Stomach smooth muscle (tissue), 2 donors: ENCODE data around the gene FMN2.

Source experiments
- H3K27ac ChIP-seq: one replicate; pipeline ENCODE4 v1.7.0; 2013; ENCODE audit warnings: mild to moderate bottlenecking, low read length, inconsistent platforms
- H3K27me3 ChIP-seq, 2 donors: one replicate each; pipeline ENCODE4 v1.7.0; 2013; ENCODE audit warnings: low read length in 2 of 2; ENCODE audit not compliant: insufficient read depth in 2 of 2, control insufficient read depth in 1 of 2
- H3K36me3 ChIP-seq, 2 donors: one replicate each; pipeline ENCODE4 v1.7.0; 2013; ENCODE audit warnings: low read length in 2 of 2; ENCODE audit not compliant: control insufficient read depth in 2 of 2, insufficient read depth in 2 of 2
- H3K4me1 ChIP-seq: one replicate; pipeline ENCODE4 v1.7.0; 2013; ENCODE audit warnings: low read length; ENCODE audit not compliant: control insufficient read depth, insufficient read depth
- H3K4me3 ChIP-seq, 2 donors: one replicate each; pipeline ENCODE4 v1.7.0; 2013; ENCODE audit warnings: low read length in 2 of 2
- H3K9ac ChIP-seq, 2 donors: one replicate each; pipeline ENCODE4 v1.7.0; 2013; ENCODE audit warnings: low read length in 2 of 2, mild to moderate bottlenecking in 1 of 2
- H3K9me3 ChIP-seq, 2 donors: one replicate each; pipeline ENCODE4 v1.7.0; 2013; ENCODE audit warnings: low read length in 2 of 2; ENCODE audit not compliant: control insufficient read depth in 2 of 2
- donor health status: healthy.
- donor health status: Pancreatic carcinoma.

The FMN2 gene

DNA sequence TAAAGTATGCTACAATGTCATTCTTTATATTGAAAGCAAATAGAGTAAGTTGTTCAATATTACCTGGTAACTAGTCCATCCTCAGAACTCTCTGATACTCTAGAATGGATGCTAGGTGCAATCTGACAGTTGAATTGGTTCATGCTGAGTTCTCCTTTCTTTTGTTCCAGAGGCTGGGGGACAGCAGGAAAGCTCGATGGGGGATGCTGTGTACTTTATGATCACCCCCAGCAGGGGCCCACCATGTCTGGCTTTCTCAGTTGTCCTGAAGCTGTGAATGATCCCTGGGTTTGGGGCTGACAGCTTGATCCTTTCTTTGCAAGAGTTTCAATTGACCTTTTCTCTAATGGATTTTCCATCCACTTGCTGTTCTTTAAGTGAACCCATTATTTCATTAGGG is 22.5 kb downstream of the FMN2 start:
- H3K9me3 ChIP-seq = no peaks in the 10 kb centered on the region
- H3K4me3 ChIP-seq = no peak overlapping the region
- no peak overlapping the region for H3K27ac ChIP-seq
- H3K9ac ChIP-seq = no peak overlapping the region
- no peaks in the 10 kb centered on the region for H3K4me1 ChIP-seq
- H3K27me3 ChIP-seq = no peaks in the 10 kb centered on the region
- H3K36me3 ChIP-seq = no peaks in the 10 kb centered on the region

DNA sequence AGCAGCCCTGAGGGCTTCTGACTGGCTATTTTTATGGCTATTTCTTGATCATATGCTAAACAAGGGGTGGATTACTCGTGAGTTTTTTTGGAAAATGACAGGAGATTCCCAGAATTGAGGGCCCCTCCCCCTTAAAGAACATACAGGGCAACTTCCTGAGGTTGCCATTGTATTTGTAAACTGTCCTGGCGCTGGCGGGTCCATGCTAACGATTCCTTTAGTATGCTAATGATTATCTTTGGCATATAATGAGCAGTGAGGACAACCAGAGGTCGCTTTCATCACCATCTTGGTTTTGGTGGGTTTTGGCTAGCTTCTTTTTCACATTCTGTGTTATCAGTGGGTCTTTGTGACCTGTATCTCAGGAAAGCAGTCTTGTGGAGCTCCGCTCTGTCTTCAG is 24.1 kb downstream of the FMN2 start:
- Histone ChIP-seq H3K4me1 (no peaks in the 10 kb centered on the region), H3K36me3 (no peaks in the 10 kb centered on the region), H3K27ac (no peak overlapping the region), H3K4me3 (no peak overlapping the region), H3K9me3 (no peaks in the 10 kb centered on the region), H3K9ac (no peak overlapping the region), H3K27me3 (no peaks in the 10 kb centered on the region)

DNA sequence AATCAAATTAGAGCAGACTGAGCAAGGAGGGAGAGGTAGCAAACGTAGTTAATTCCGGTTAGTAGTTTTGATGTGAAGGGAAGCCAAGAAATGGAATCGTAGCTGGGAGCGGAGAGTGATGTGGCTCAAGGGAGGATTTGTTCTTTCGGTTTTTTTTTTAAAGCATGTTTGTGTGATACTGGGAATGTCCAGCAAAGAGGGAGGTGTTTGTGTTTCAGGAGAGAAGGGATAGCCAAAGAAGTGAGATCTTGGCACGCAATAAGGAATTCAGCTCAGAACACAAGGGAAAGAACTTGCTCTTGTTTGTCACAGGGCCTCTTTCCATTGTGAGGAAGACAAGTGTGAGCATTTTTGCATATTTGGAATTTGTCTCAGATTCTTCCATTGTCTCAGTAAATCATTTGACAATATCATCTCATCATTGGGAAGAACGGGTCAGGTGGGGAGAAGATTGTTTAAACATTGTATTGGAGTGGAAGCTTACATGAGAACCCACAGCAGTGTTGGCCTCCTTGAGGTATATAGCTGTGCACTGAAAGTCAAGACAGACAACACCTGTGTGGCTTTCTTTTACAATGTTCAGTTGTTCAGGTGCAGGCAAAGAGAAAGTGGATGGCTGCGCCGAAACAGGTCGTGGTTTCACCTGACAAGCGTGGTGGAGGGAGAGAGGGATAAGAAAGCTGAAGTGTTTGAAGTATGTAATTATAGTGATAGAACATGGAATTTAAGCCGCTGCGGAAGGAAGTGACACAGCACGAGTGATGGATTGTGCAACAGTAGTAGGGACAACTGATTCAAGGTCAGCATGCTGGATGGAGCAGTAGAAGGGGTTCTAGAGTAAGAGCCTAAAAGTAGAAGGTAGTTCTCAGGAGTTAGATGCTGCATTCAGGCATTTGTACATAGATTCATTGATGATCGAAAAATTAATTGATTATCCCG is 25.4 kb downstream of the FMN2 start:
- H3K4me3 ChIP-seq = no peak overlapping the region
- H3K27me3 ChIP-seq = no peaks in the 10 kb centered on the region
- no peaks in the 10 kb centered on the region for H3K9me3 ChIP-seq
- H3K4me1 ChIP-seq = no peaks in the 10 kb centered on the region
- H3K27ac ChIP-seq = no peak overlapping the region
- H3K9ac ChIP-seq = no peak overlapping the region
- H3K36me3 ChIP-seq = no peaks in the 10 kb centered on the region

DNA sequence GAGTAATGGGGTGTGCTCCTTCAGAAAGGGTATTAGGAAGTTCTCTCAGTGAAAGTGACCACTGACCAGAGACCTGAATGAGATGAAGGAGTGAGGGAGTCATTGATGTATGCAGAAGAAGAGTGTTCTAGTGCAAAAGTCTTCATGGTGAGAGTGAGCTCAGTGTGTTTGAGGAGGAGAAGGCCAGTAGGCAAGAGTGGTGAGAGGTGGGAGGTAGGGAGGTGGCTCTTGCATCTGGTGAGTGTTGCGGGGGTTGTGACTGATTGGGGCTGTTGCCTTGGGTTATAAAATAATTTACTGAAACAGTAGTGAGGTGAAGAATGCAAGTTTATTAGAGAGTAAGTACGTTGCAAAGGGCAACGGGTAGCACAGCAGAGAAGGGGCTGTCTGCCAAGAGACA is 26.2 kb downstream of the FMN2 start:
- no peak overlapping the region for H3K9ac ChIP-seq
- no peak overlapping the region for H3K27ac ChIP-seq
- no peaks in the 10 kb centered on the region for H3K9me3 ChIP-seq
- no peaks in the 10 kb centered on the region for H3K27me3 ChIP-seq
- H3K4me1 ChIP-seq = peaks cover under 1% of the 10 kb centered on the region
- H3K36me3 ChIP-seq = no peaks in the 10 kb centered on the region
- H3K4me3 ChIP-seq = no peak overlapping the region

DNA sequence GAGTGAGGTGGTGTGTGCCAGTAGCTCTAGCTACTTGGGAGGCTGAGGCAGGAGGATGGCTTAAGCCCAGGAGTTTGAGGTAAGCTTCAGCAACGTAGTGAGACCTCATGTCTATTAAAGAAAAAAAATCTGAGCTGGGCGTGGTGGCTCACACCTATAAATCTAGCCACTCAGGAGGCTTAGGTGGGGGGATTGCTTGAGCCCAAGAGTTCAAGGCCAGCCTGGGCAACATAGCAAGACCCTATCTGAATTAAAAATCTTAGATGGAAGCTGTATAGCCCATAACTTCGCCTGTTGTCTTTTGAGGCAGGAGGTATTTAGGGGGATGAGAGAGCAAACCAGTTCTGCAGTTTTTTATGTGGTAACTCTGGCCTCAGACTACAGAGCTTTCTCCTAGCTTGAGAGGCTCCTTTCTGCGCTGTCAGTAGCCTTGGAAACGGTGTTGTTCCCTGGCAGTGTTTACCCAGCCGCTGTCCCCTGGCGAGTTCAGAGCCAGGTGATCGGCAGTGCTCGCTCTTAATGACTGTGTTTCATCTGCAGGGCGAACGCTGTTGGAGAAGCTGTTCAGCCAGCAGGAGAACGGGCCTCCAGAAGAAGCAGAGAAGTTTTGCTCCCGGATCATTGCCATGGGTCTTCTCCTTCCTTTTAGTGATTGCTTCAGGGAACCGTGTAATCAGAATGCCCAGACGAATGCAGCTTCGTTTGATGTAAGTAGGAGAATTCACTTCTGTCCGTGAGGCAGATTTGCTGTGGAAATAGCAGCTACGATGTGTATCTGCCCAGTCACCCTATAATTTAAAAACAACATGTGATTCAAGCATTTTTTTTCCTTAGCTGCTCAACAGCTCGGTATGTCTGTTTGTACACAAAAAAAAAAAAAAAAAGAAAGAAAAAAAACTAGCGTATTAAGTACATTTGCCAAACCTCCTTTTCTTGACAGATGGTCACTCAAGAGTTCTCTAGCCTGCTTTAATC is 31.2 kb downstream of the FMN2 start:
- no peaks in the 10 kb centered on the region for H3K9me3 ChIP-seq
- H3K27me3 ChIP-seq = no peaks in the 10 kb centered on the region
- H3K36me3 ChIP-seq = no peaks in the 10 kb centered on the region
- H3K27ac ChIP-seq = no peak overlapping the region
- H3K9ac ChIP-seq = no peak overlapping the region
- H3K4me1 ChIP-seq = peaks cover 4% of the 10 kb centered on the region
- H3K4me3 ChIP-seq = no peak overlapping the region

- H3K9ac ChIP-seq = no peak overlapping the region
- H3K27ac ChIP-seq = no peak overlapping the region
- H3K27me3 ChIP-seq = no peaks in the 10 kb centered on the region
- peaks cover 4% of the 10 kb centered on the region for H3K4me1 ChIP-seq
- H3K9me3 ChIP-seq = no peaks in the 10 kb centered on the region
- no peak overlapping the region for H3K4me3 ChIP-seq
- H3K36me3 ChIP-seq = no peaks in the 10 kb centered on the region
These were observed 35.1 kb downstream of the FMN2 start for GRCh38 chr1:240126821-240127220.

GRCh38 chr1:240128366-240128765 is 36.7 kb downstream of the FMN2 start:
- Histone ChIP-seq H3K9ac (no peak overlapping the region), H3K9me3 (no peaks in the 10 kb centered on the region), H3K27ac (no peak overlapping the region), H3K27me3 (no peaks in the 10 kb centered on the region), H3K36me3 (no peaks in the 10 kb centered on the region), H3K4me1 (no peaks in the 10 kb centered on the region), H3K4me3 (no peak overlapping the region)

DNA sequence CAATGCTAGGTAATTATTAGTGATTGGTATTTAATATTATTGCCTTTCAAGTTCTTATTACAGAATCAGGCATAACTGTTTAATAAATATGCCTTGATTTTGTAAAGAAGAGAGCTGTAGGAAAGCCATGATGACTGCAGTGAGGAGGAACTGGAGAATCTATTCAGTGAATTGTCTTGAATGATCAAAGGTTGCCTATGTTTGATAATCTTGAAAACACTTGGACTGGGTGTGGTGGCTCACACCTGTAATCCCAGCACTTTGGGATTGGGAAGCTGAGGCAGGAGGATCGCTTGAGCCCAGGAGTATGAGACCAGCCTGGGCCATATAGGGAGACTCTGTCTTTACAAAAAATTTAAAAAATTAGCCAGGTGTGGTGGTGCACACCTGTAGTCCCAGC is 42.4 kb downstream of the FMN2 start:
- Histone ChIP-seq H3K36me3 (no peaks in the 10 kb centered on the region), H3K4me1 (no peaks in the 10 kb centered on the region), H3K27me3 (no peaks in the 10 kb centered on the region), H3K27ac (no peak overlapping the region), H3K9me3 (no peaks in the 10 kb centered on the region), H3K9ac (no peak overlapping the region), H3K4me3 (no peak overlapping the region)

GRCh38 chr1:240134596-240134995 is 42.9 kb downstream of the FMN2 start:
- Histone ChIP-seq H3K9me3 (no peaks in the 10 kb centered on the region), H3K4me1 (no peaks in the 10 kb centered on the region), H3K9ac (no peak overlapping the region), H3K4me3 (no peak overlapping the region), H3K27ac (no peak overlapping the region), H3K36me3 (no peaks in the 10 kb centered on the region), H3K27me3 (no peaks in the 10 kb centered on the region)

DNA sequence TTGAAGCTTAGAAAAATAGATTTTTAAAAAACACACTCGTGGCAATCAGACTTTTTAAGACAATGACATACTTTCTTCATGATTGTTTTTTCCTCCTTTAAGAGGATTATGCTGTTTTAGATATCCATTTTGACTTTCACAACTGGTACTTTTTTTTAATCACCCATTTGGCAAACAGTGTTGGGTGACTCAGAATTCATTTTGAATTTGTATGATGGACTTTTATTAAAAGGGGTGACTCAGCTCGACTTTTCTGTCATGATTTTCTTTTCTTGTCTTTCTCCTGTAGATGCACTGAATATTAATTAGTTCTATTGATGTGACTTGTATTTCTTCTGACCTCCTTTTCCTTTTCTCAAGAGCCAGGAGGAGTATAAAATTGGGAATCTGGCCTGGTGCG is 44.7 kb downstream of the FMN2 start:
- no peaks in the 10 kb centered on the region for H3K36me3 ChIP-seq
- H3K27ac ChIP-seq = no peak overlapping the region
- no peaks in the 10 kb centered on the region for H3K27me3 ChIP-seq
- H3K9ac ChIP-seq = no peak overlapping the region
- H3K4me3 ChIP-seq = no peak overlapping the region
- no peaks in the 10 kb centered on the region for H3K9me3 ChIP-seq
- no peaks in the 10 kb centered on the region for H3K4me1 ChIP-seq
